Activated T-helper 1 cell treated with anti-CD3 and anti-CD28 coated beads, Interleukin-12 subunit alpha, Interleukin-12 subunit beta, Interleukin-2, Interleukin-4 antibody, amounts not matched to agents 30 ng/mL and 10 ng/mL and 1 ng/mL, durations not matched to agents 14 hours and 24 hours and 36 hours (primary cell): Measurements from ENCODE around the gene KPNA3. TPM values are rescaled to one million over a fixed set of nuclear protein-coding genes. Genes with fewer than 3 reads are reported as not detected.

Experiments used
- DNase-seq: peaks from one replicate; pipeline ENCODE4 v3.0.0; 2021; ENCODE audit warnings: low spot score
- H3K27ac Mint-ChIP-seq: one replicate; pipeline ENCODE4 v1.8.0; 2021; ENCODE audit warnings: mild to moderate bottlenecking, mixed read lengths
- H3K27me3 Mint-ChIP-seq: one replicate; pipeline ENCODE4 v1.8.0; 2022; ENCODE audit warnings: mild to moderate bottlenecking, moderate library complexity, mixed read lengths; ENCODE audit not compliant: insufficient read depth
- H3K36me3 Mint-ChIP-seq: one replicate; pipeline ENCODE4 v1.8.0; 2021; ENCODE audit warnings: low read depth, mixed read lengths
- H3K4me1 Mint-ChIP-seq: one replicate; pipeline ENCODE4 v1.8.0; 2021; ENCODE audit warnings: low read depth, mixed read lengths
- H3K4me3 Mint-ChIP-seq: one replicate; pipeline ENCODE4 v1.8.0; 2021; ENCODE audit warnings: mild to moderate bottlenecking, moderate library complexity, mixed read lengths
- H3K9me3 Mint-ChIP-seq: one replicate; pipeline ENCODE4 v1.8.0; 2021; ENCODE audit warnings: mixed read lengths
- intact Hi-C: fragments of 100-400 bp; cut with micrococcal nuclease; formaldehyde crosslinking; loops from one replicate; pipeline ENCODE4 v1.15.1; 2024
- total RNA-seq: library from RNA; stranded (reverse); gene quantifications from 2 replicates; pipeline ENCODE4 v1.2.3, GENCODE V29; 2022

KPNA3 gene
- total RNA-seq, 1 donor from 2014 or later, result 55.0 TPM

- Mint-ChIP-seq H3K36me3 (peaks cover 3% of the 10 kb centered on the region), H3K27me3 (no peaks in the 10 kb centered on the region), H3K9me3 (no peaks in the 10 kb centered on the region), H3K4me3 (no peak overlapping the region), H3K4me1 (peaks cover 20% of the 10 kb centered on the region), H3K27ac (no peak overlapping the region)
- no peak for DNase-seq
- intact Hi-C loops, result loop anchor here (1.0 kb wide), 1 partner anchor 169 kb away; no protein-coding TSS in a partner anchor
These were observed 113.2 kb downstream of the KPNA3 start for GRCh38 chr13:49679246-49679645.

- DNase-seq, result no peak
- Mint-ChIP-seq H3K36me3 (peaks cover 3% of the 10 kb centered on the region), H3K4me3 (no peak overlapping the region), H3K27ac (no peak overlapping the region), H3K27me3 (no peaks in the 10 kb centered on the region), H3K9me3 (no peaks in the 10 kb centered on the region), H3K4me1 (peaks cover 12% of the 10 kb centered on the region)
- intact Hi-C loops, result no loop called here
These were observed 114.1 kb downstream of the KPNA3 start for GRCh38 chr13:49678191-49678914.

GRCh38 chr13:49676581-49677298 lies 115.7 kb downstream of the KPNA3 start:
- H3K9me3 Mint-ChIP-seq, result no peaks in the 10 kb centered on the region
- no peak overlapping the region for H3K4me3 Mint-ChIP-seq
- H3K4me1 Mint-ChIP-seq, result no peaks in the 10 kb centered on the region
- DNase-seq, result no peak
- H3K27ac Mint-ChIP-seq, result no peak overlapping the region
- intact Hi-C loops, result no loop called here
- H3K27me3 Mint-ChIP-seq, result no peaks in the 10 kb centered on the region
- peaks cover 3% of the 10 kb centered on the region for H3K36me3 Mint-ChIP-seq

GRCh38 chr13:49670828-49671227 lies 121.7 kb downstream of the KPNA3 start:
- Mint-ChIP-seq H3K4me3 (no peak overlapping the region), H3K27ac (no peak overlapping the region), H3K27me3 (no peaks in the 10 kb centered on the region), H3K36me3 (peaks cover 17% of the 10 kb centered on the region), H3K9me3 (no peaks in the 10 kb centered on the region), H3K4me1 (no peaks in the 10 kb centered on the region)
- no peak for DNase-seq
- intact Hi-C loops, result no loop called here

GRCh38 chr13:49669735-49670309 lies 122.7 kb downstream of the KPNA3 start:
- H3K27me3 Mint-ChIP-seq, result no peaks in the 10 kb centered on the region
- H3K9me3 Mint-ChIP-seq, result no peaks in the 10 kb centered on the region
- H3K36me3 Mint-ChIP-seq, result peaks cover 19% of the 10 kb centered on the region
- no peak overlapping the region for H3K4me3 Mint-ChIP-seq
- H3K27ac Mint-ChIP-seq, result no peak overlapping the region
- no peak for DNase-seq
- no peaks in the 10 kb centered on the region for H3K4me1 Mint-ChIP-seq
- intact Hi-C loops, result loop anchor here (1.0 kb wide), 1 partner anchor 178 kb away; no protein-coding TSS in a partner anchor

GRCh38 chr13:49667773-49668172 lies 124.7 kb downstream of the KPNA3 start:
- H3K9me3 Mint-ChIP-seq, result no peaks in the 10 kb centered on the region
- H3K4me1 Mint-ChIP-seq, result no peaks in the 10 kb centered on the region
- intact Hi-C loops, result no loop called here
- no peak overlapping the region for H3K27ac Mint-ChIP-seq
- peaks cover 21% of the 10 kb centered on the region for H3K36me3 Mint-ChIP-seq
- no peak overlapping the region for H3K4me3 Mint-ChIP-seq
- no peaks in the 10 kb centered on the region for H3K27me3 Mint-ChIP-seq
- no peak for DNase-seq

- no peak overlapping the region for H3K4me3 Mint-ChIP-seq
- intact Hi-C loops, result no loop called here
- H3K9me3 Mint-ChIP-seq, result no peaks in the 10 kb centered on the region
- no peak overlapping the region for H3K27ac Mint-ChIP-seq
- peaks cover 30% of the 10 kb centered on the region for H3K36me3 Mint-ChIP-seq
- DNase-seq, result no peak
- H3K27me3 Mint-ChIP-seq, result no peaks in the 10 kb centered on the region
- no peaks in the 10 kb centered on the region for H3K4me1 Mint-ChIP-seq
These were observed 127.9 kb downstream of the KPNA3 start for GRCh38 chr13:49664606-49665005.

GRCh38 chr13:49657241-49657641 lies 135.2 kb downstream of the KPNA3 start:
- DNase-seq, result no peak
- intact Hi-C loops, result loop anchor here (10.0 kb wide), 1 partner anchor 1408 kb away; no protein-coding TSS in a partner anchor
- Mint-ChIP-seq H3K4me1 (no peaks in the 10 kb centered on the region), H3K27ac (no peak overlapping the region), H3K9me3 (no peaks in the 10 kb centered on the region), H3K27me3 (no peaks in the 10 kb centered on the region), H3K4me3 (no peak overlapping the region), H3K36me3 (peaks cover 14% of the 10 kb centered on the region)

GRCh38 chr13:49655906-49656305 lies 136.6 kb downstream of the KPNA3 start:
- Mint-ChIP-seq H3K9me3 (no peaks in the 10 kb centered on the region), H3K4me3 (no peak overlapping the region), H3K36me3 (peaks cover 9% of the 10 kb centered on the region), H3K27me3 (no peaks in the 10 kb centered on the region), H3K4me1 (no peaks in the 10 kb centered on the region), H3K27ac (no peak overlapping the region)
- intact Hi-C loops, result loop anchor here (10.0 kb wide), 1 partner anchor 1409 kb away; no protein-coding TSS in a partner anchor
- no peak for DNase-seq

GRCh38 chr13:49654011-49654410 lies 138.5 kb downstream of the KPNA3 start:
- Mint-ChIP-seq H3K27ac (no peak overlapping the region), H3K4me3 (no peak overlapping the region), H3K4me1 (no peaks in the 10 kb centered on the region), H3K36me3 (peaks cover 4% of the 10 kb centered on the region), H3K27me3 (no peaks in the 10 kb centered on the region), H3K9me3 (no peaks in the 10 kb centered on the region)
- intact Hi-C loops, result loop anchor here (10.0 kb wide), 1 partner anchor 1411 kb away; no protein-coding TSS in a partner anchor
- no peak for DNase-seq

- H3K9me3 Mint-ChIP-seq, result no peaks in the 10 kb centered on the region
- H3K4me1 Mint-ChIP-seq, result no peaks in the 10 kb centered on the region
- H3K27ac Mint-ChIP-seq, result no peak overlapping the region
- H3K27me3 Mint-ChIP-seq, result no peaks in the 10 kb centered on the region
- H3K4me3 Mint-ChIP-seq, result no peak overlapping the region
- no peak for DNase-seq
- intact Hi-C loops, result loop anchor here (10.0 kb wide), 1 partner anchor 1411 kb away; no protein-coding TSS in a partner anchor
- H3K36me3 Mint-ChIP-seq, result peaks cover 4% of the 10 kb centered on the region
These were observed 139.0 kb downstream of the KPNA3 start for GRCh38 chr13:49653478-49653877.

GRCh38 chr13:49652355-49653305 lies 139.9 kb downstream of the KPNA3 start:
- Mint-ChIP-seq H3K36me3 (no peaks in the 10 kb centered on the region), H3K9me3 (no peaks in the 10 kb centered on the region), H3K27me3 (no peaks in the 10 kb centered on the region), H3K4me3 (no peak overlapping the region), H3K4me1 (no peaks in the 10 kb centered on the region), H3K27ac (no peak overlapping the region)
- DNase-seq, result no peak
- intact Hi-C loops, result loop anchor here (1.0 to 10.0 kb wide), 2 partner anchors 196 to 1412 kb away; no protein-coding TSS in a partner anchor
